GM21717 (cell line): ENCODE measurements around the gene CDADC1.

Experiments
- ATAC-seq: cut with Tn5 transposase; IDR thresholded peaks from one replicate; pipeline ENCODE4 v1.9.1; 2021; ENCODE audit warnings: mild to moderate bottlenecking, moderate library complexity; ENCODE audit not compliant: unreplicated experiment

Gene CDADC1

GRCh38 chr13:49247643-49248621, at the start of gene CDADC1:
TSS of gene CDADC1 (plus strand) at chr13:49247925. CDS start at chr13:49248038, 113 bp downstream.
- ATAC-seq: peak; percentile 95

GRCh38 chr13:49206641-49207040, 41.1 kb upstream of the CDADC1 start:
- ATAC-seq: no peak

GRCh38 chr13:49208619-49209018, 39.1 kb upstream of the CDADC1 start:
- ATAC-seq: no peak

GRCh38 chr13:49210114-49210513, 37.6 kb upstream of the CDADC1 start:
- no peak for ATAC-seq

- ATAC-seq: no peak
Measured at GRCh38 chr13:49210669-49211068, 37.1 kb upstream of the CDADC1 start.

GRCh38 chr13:49213539-49213938, 34.2 kb upstream of the CDADC1 start:
- ATAC-seq: no peak

GRCh38 chr13:49213997-49214916, 33.5 kb upstream of the CDADC1 start:
- ATAC-seq: peak; percentile 34

GRCh38 chr13:49214917-49215376, 32.8 kb upstream of the CDADC1 start:
- peak; percentile 52 for ATAC-seq

GRCh38 chr13:49216334-49216733, 31.4 kb upstream of the CDADC1 start:
- no peak for ATAC-seq

GRCh38 chr13:49217962-49218492, 29.7 kb upstream of the CDADC1 start:
- no peak for ATAC-seq

- no peak for ATAC-seq
Measured at GRCh38 chr13:49218493-49219051, 29.2 kb upstream of the CDADC1 start.

- ATAC-seq: no peak
Measured at GRCh38 chr13:49219647-49220035, 28.1 kb upstream of the CDADC1 start.

GRCh38 chr13:49220036-49220855, 27.5 kb upstream of the CDADC1 start, which contains the start of gene MLNR:
TSS of gene MLNR (plus strand) at chr13:49220338. CDS start at chr13:49220338, 0 bp downstream.
- no peak for ATAC-seq

- no peak for ATAC-seq
Measured at GRCh38 chr13:49220856-49221589, 26.7 kb upstream of the CDADC1 start.

GRCh38 chr13:49221590-49221965, 26.1 kb upstream of the CDADC1 start:
- ATAC-seq: no peak

- no peak for ATAC-seq
Measured at GRCh38 chr13:49225223-49226042, 22.3 kb upstream of the CDADC1 start.

GRCh38 chr13:49226613-49227012, 21.1 kb upstream of the CDADC1 start:
- no peak for ATAC-seq

GRCh38 chr13:49234741-49235140, 13.0 kb upstream of the CDADC1 start:
- ATAC-seq: no peak
